ENCODE data around the gene RHOBTB1. TPM values are rescaled to one million over a fixed set of nuclear protein-coding genes. Genes with fewer than 3 reads are reported as not detected.

RHOBTB1 gene
- total and polyA plus RNA-seq, 2 experiments from 2014 or later: 4.6 to 13.2 TPM

- TF ChIP-seq ZNF462 (CRISPR knock-in tag; IDR thresholded peaks at IDR 0.05) (no peak), NANOG (IDR thresholded peaks at IDR 0.05; ENCODE audit: borderline replicate concordance) (no peak)
These were observed 6.3 kb upstream of the RHOBTB1 start (continued) for GRCh38 chr10:60950300-60950699.

- Histone ChIP-seq H3F3A (replicated peaks; ENCODE audit: low read depth) (no peaks in the 10 kb centered on the region), H4K20me1 (replicated peaks; ENCODE audit: insufficient read depth) (no peaks in the 10 kb centered on the region), H3K4me2 (no peak overlapping the region), H3K9me2 (ENCODE audit: insufficient read depth) (no peaks in the 10 kb centered on the region), H3K4me3 (no peak overlapping the region), H3K27ac (ENCODE audit: low read depth) (no peak overlapping the region), H3K27me3 (ENCODE audit: insufficient read depth) (peaks cover 11% of the 10 kb centered on the region), H2AFZ (0 out of 2 replicates have a peak overlapping the region, but pooled peaks have one; percentile 16), H3K4me1 (ENCODE audit: insufficient read depth) (no peaks in the 10 kb centered on the region), H3K79me2 (replicated peaks; ENCODE audit: insufficient read depth) (no peaks in the 10 kb centered on the region), H3K36me3 (ENCODE audit: insufficient read depth) (no peaks in the 10 kb centered on the region)
- no peak for DNase-seq (ENCODE audit: low spot score)
- H3K36me3 Mint-ChIP-seq (ENCODE audit: low read depth): no peaks in the 10 kb centered on the region
- H3K27ac Mint-ChIP-seq: no peak overlapping the region
- 0 out of 3 replicates have a peak, but pooled peaks cover 3% of the 10 kb centered on the region for H3K4me1 Mint-ChIP-seq
- H3K9me3 Mint-ChIP-seq: no peaks in the 10 kb centered on the region
- H3K27me3 Mint-ChIP-seq (ENCODE audit: insufficient read depth, low read depth, poor library complexity): peaks cover 12% of the 10 kb centered on the region
- H3K4me3 Mint-ChIP-seq: no peak overlapping the region
- no peak for ATAC-seq
- TF ChIP-seq EZH2 (IDR thresholded peaks at IDR 0.05; ENCODE audit: low read depth, unreplicated experiment): no peak
- no peak for TF ChIP-seq EZH2phosphoT487 (IDR thresholded peaks at IDR 0.05; ENCODE audit: unreplicated experiment)
- TF ChIP-seq NANOG (IDR thresholded peaks at IDR 0.05; ENCODE audit: borderline replicate concordance): no peak
- no peak for TF ChIP-seq ZNF331 (CRISPR knock-in tag; IDR thresholded peaks at IDR 0.05; ENCODE audit: low read depth)
- no peak for TF ChIP-seq JUNB (IDR thresholded peaks at IDR 0.05; ENCODE audit: unreplicated experiment)
- no peak for TF ChIP-seq POLR2AphosphoS5 (IDR thresholded peaks at IDR 0.05; ENCODE audit: low read depth)
- TF ChIP-seq ZNF114 (CRISPR knock-in tag; IDR thresholded peaks at IDR 0.05): no peak
- no peak for TF ChIP-seq ZNF462 (CRISPR knock-in tag; IDR thresholded peaks at IDR 0.05)
- no peak for TF ChIP-seq ETS1 (IDR thresholded peaks at IDR 0.05)
These were observed 4.9 kb upstream of the RHOBTB1 start for GRCh38 chr10:60948851-60949250.

All from GM23338 (cell line).